NCI-H1048 (cell line): ENCODE data around the gene FAM234A.
"Not testable (repeated sequence)": the region's sequence is repeated elsewhere in the genome, so short reads cannot be mapped to it uniquely, and the experiment has no call there.

Experiments used
- DNase-seq: peaks from one replicate; lab custom pipeline; 2025; lab: John Stamatoyannopoulos, UW

Gene FAM234A

DNA sequence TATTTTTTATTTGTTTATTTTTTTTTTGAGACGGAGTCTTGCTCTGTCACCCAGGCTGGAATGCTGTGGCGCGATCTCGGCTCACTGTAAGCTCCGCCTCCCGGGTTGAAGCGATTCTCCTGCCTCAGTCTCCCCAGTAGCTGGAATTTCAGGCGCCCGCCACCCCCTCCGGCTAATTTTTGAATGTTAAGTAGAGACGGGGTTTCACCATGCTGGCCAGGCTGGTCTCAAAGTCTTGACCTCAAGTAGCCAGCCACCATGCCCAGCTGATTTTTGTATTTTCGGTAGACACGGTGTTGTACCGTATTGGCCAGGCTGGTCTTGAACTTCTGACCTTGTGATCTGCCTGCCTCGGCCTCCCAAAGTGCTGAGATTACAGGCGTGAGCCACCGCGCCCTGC, 4.3 kb upstream of the FAM234A start:
- not testable (repeated sequence) for DNase-seq

DNA sequence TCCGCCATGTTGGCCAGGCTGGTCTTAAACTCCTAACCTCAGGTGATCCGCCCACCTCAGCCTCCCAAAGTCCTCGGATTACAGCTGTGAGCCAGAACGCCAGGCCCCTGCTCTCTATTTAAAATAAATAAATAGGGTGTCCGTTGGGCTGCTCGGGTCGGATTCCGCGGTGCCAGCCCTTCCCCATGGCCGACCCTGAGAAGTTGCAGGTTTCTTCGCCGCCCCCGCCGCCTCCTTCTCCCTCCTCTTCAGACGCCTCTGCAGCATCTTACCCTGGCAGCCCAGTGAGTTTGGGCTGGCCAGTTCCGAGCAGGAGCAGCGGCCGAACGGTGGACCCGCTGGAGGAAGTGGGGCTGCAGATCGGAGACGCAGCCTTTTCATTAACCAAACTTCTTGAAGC, 3.7 kb upstream of the FAM234A start:
- DNase-seq = no peak

DNA sequence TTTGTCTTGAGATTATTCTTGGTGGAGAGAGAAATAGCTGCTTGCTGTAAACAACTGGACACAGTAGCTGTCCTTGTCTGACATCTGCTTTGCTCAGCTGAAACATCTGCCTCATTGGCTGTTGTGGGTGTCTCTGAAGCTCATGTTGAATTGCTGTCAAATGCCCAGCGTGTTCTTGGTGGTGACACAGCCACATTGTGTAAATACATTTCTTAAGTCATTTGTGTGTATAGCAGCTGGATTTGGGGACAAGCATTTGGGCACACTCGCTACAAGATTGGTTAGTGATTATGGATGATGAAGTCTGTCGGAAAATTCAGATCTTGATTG, 5.3 kb downstream of the FAM234A start:
- no peak for DNase-seq

DNA sequence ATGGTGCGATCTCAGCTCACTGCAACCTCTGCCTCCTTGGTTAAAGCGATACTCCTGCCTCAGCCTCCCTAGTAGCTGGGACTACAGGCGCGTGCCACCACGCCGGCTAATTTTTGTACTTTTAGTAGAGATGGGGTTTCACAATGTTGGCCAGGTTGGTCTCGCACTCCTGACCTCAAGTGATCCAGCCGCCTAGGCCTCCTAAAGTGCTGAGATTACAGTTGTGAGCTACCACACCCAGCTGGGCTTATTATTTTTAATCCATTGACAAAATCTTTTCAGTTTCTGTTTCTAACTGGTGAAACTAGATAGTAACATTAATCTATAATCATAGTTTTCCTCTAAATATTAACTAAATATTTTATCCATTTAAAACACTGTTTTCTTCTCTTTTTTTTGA, 5.9 kb downstream of the FAM234A start:
- no peak for DNase-seq

DNA sequence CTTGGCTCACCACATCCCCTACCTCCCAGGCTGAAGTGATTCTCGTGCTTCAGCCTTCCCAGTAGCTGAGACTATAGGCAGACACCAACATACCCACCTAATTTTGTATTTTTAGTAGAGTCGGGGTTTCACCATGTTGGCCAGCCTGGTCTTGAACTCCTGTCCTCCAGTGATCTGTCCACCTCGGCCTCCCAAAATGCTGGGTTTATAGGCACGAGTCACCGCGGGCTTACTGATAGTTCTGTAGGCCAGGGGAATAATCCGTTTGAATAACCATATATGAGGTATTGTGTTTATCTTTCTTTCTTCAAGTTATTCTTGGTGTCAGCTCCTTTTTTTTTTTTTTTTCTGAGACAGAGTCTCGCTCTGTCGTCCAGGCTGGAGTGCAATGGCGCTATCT, 7.7 kb downstream of the FAM234A start:
- no peak for DNase-seq

DNA sequence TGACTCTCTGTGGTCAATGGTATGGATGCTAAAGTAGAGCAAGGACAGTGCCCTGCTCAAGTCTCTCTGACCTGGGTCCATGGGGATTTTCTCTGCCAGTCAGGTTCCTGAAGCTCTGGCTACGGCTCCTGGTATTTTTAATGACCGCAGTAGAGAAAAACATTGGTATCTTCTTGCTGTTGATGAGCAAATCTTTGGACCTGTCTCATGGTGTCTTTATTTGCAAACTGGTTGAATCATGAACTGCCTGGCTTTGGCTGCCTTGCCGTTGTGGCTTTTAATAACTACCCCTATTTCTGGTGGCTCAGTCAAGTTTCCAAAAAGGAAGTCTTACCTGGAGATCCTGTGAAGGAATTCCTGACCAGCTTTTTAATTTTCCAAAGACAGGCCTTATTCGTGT, 8.7 kb downstream of the FAM234A start:
- no peak for DNase-seq

DNA sequence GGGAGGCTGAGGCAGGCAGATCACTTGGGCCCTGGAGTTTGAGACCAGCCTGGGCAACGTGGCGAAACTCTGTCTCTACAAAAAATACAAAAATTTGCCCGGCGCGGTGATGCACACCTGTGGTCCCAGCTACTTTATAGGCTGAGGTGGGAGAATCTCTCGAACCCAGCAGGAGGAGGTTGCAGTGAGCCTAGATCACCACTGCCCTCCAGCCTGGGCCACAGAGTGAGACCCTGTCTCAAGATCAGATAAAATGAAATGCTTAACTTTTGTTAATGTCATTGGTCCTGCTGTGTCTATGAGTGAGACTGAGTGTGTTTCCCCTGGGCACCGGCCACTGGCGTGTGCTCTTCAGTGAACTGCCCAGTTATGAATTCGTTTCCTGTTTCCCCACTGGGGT, 10.5 kb downstream of the FAM234A start:
- DNase-seq = no peak

DNA sequence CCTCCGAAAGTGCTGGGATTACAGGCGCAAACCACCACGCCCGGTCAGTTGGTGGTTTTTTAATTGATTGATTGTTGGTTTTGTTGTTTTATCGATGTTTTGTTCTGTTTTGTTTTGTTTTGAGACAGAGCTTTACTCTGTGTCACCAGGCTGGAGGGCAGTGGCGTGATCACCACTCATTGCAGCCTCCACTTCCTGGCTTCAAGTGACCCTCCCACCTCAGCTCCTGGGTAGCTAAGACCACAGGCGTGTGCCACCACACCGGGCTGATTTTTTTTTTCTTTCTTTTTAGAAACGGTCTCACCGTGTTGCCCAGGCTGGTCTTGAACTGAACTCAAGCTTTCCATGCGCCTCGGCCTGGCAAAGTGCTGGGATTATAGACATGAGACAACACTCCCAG, 12.4 kb downstream of the FAM234A start:
- DNase-seq = no peak

DNA sequence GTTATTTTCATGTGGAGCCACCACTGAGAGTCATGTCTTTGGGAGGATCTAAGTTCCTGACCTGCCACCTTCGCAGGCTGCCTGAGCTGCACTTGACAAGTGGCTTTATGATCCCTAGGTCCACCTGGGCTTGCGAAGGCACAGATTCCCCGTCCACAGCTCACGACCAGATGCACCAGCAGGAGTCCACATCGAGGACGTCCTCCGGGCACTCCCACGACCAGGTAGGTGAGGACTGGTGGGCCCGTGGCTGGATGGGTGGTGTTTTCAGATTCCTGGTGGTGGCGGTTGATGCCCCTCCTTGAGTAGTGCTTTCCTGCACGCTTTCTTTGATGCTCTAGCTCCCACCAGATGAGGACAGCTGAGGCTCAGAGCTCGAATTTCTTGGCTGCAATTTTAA, 14.8 kb downstream of the FAM234A start:
- no peak for DNase-seq

DNA sequence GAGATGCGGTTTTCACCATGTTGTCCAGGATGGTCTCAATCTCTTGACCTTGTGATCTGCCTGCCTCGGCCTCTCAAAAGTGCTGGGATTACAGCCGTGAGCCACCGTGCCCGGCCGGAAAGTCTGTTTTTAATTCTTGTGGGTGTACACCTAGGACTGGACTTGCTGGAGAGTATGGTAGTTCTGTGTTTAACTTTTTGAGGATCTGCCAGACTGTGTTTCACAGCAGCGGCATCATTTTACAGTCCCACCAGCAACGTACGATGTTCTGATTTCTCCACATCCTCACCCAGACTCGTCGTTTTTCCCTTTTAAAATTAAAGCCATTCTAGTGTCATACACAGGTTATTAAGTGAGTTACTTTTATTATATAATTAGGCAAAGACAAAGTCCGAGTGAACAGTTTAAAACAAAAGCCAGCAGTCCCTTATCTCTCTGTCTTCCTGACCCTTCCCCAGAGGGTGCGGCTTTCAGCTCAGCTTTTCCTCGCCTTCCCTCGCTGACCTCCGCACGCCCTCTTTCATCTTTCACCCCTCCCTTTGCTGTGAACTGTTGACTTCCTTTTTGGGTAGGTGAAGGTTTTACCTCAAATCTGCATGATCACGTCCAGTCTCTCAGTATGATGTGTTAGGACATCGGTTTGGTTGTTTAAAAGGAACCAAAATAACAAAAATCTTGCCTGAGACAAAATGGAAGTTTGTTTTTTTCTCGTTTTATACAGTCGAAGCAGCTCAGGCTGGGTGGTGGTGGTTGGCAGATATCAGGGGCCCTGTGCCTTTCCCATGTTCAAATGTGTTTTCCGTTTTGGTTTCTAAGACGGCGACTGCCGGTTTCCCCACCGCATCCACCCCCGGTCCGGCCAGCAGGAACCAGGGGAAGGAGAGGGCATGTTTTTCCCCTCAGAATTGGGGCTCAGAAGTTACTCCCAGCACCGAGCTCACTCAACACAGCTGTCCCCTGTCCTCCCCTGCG, 18.0 kb downstream of the FAM234A start:
- DNase-seq = no peak

DNA sequence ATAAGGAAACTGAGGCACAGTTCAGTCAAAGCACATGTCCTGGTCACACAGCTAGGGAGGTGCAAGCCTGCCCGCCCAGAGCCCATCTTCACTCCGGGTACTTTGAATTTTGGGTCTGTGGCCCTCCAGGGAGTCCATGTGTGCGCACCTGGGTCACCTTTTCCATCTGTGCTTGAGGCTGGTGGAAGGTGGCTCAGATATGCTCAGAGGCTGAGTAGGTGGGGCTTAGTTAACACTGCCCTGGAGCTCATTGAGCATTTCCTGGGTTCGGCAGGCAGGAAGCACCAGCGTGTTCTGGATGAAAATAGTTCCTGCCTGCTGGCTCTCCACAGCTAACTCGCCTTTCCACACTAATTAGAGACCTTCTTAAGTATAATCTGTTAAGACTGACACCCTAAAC, 19.2 kb downstream of the FAM234A start:
- DNase-seq = no peak

DNA sequence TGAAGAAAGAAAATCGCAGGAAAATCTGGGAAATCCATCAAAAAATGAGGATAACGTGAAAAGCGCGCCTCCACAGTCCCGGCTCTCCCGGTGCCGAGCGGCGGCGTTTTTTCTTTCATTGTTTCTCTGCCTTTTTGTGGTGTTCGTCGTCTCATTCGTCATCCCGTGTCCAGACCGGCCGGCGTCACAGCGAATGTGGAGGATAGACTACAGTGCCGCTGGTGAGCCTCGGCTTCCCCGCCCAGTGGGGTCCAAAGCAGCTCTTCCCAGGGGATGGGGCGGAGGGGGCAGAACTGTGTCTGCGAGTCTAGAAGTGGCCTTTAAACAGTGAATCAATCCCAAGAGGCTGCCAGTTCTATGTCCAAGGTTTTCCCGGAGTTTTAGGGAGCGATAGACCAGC, 19.8 kb downstream of the FAM234A start:
- no peak for DNase-seq

DNA sequence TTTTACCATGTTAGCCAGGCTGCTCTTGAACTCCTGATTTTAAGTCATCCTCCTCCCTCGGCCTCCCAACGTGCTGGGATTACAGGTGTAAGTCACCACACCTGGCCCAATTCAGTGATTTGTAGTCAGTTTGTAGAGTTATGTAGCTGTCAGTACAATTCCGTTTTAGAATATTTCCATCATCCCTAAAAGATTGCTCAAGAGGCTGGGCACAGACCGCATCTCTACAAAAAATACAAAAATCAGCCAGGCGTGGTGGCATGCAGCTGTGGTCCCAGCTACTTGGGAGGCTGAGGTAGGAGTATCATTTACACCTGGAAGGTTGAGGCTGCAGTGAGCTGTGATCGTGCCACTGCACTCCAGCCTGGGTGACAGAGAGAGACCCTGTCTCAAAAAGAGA, 20.6 kb downstream of the FAM234A start:
- no peak for DNase-seq

DNA sequence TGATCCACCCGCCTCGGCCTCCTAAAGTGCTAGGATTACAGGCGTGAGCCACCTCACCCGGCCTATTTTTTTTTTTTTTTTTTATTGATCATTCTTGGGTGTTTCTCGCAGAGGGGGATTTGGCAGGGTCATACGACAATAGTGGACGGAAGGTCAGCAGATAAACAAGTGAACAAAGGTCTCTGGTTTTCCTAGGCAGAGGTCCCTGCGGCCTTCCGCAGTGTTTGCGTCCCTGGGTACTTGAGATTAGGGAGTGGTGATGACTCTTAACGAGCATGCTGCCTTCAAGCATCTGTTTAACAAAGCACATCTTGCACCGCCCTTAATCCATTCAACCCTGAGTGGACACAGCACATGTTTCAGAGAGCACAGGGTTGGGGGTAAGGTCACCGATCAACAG, 23.5 kb downstream of the FAM234A start:
- DNase-seq = not testable (repeated sequence)

DNA sequence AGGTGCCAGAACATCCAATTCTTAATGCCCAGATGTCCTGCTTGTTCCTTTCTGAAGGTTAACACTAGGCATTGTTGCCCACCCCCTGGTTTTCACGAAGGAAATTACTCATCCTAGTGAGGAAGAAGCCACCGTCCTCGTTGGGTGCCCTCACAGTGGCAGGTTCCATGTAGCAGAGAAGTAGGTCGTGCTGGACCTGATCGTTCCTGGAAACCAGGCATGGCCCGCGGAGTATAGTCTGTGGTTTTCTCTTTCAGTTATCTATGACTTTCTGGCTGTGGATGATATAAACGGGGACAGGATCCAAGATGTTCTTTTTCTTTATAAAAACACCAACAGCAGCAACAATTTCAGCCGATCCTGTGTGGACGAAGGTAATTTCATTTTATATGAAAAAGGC, 24.6 kb downstream of the FAM234A start:
- DNase-seq = no peak

DNA sequence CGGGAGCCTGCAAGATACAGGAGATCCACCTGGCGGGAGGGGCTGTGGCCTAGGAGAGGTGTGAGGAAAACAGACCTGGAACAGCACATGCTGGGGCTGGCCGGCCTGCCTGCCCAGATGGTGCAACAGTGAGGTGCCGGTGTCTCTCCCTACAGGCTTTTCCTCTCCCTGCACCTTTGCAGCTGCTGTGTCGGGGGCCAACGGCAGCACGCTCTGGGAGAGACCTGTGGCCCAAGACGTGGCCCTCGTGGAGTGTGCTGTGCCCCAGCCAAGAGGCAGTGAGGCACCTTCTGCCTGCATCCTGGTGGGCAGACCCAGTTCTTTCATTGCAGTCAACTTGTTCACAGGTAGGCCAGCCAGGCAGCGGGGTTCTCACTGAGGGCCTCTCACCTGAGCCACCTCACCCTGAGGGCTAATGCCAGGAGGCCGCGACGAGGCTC, 25.2 kb downstream of the FAM234A start:
- no peak for DNase-seq

DNA sequence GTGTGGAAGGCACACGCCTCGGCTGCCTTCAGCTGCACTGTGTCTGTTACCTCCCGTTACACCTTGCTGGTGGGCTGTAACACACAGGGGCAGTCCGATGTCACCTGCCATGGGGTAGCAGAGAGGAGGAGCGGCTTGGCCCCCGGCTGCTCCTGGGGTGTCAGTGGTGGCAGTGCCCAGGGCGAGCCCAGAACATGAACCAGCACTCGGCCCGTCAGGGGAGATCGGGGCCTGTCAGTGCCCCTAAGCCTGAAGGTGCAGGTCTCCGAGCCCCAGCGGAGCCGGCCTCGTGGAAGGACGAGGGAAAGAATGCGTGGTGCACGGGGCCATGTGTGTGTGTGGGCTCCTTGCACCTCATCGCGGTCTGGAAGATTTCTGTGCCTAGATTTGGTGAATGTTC, 25.7 kb downstream of the FAM234A start:
- DNase-seq = no peak

DNA sequence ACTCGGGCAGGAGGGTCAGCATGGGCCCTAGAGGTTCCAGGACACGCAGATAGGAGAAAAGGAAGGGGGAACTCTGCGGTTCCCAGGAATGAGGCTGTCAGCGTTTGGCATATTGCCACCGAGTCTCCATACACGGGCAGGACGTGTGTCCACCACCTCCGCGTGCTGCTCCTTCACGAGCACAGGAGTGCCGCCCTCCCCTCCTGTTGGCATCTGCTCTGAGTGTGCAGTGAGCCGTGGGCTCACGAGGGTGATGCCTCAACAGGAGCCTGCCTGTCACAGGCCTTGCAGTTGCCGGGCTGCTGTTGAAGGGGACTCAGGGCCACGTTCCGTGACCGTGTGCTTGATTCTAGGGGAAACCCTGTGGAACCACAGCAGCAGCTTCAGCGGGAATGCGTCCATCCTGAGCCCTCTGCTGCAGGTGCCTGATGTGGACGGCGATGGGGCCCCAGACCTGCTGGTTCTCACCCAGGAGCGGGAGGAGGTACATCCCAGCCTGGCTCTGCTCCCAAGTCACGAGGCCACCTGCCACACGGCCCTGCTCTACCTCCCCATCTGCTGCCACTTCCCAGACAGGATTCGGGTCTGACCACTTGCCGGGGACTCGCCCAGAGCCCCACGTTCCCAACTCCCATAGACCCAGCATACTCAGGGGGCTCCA, 26.5 kb downstream of the FAM234A start:
- DNase-seq = no peak

DNA sequence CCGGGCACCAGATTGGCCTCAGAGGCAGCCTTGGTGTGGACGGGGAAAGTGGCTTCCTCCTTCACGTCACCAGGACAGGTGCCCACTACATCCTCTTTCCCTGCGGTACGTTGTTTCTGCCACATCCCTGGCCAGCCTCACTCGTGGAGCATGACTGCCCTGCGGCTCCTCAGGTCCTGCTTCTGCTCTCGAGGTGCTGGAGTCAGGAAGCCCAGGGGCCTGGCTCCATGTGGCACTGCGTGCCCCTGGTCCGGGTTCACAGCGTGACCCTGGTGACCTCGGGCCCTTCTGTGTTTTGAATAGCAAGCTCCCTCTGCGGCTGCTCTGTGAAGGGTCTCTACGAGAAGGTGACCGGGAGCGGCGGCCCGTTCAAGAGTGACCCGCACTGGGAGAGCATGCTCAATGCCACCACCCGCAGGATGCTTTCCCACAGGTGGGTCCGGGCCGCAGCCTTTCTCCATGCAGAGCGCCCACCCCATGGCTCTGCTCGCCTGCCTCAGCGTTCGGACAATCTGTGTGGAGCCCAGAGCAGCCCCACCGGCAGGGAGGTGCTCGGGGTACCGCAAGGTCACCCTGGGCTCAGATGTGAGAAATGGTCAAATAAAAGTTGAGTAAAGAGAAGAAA, 27.6 kb downstream of the FAM234A start:
- DNase-seq = no peak

DNA sequence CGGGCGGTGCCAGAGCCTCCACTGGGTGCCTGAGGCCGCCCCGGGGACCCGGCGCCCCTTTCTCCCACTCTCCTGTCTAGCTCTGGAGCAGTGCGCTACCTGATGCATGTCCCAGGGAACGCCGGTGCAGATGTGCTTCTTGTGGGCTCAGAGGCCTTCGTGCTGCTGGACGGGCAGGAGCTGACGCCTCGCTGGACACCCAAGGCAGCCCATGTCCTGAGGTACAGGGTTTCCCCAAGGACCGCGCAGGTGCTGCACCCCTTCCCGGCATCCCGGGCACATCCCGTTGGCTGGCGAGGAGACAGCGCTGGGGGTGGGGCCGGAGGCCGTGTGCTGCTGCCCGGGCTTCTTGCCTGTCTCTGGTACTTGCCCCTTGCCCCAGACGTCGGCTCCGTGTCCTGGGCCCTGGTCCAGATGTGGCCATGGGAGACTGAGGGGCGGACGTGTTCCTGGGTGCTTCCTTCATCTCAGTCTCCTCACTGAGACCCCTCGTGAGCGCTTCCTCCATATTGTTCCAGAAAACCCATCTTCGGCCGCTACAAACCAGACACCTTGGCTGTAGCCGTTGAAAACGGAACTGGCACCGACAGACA, 28.7 kb downstream of the FAM234A start:
- no peak for DNase-seq

DNA sequence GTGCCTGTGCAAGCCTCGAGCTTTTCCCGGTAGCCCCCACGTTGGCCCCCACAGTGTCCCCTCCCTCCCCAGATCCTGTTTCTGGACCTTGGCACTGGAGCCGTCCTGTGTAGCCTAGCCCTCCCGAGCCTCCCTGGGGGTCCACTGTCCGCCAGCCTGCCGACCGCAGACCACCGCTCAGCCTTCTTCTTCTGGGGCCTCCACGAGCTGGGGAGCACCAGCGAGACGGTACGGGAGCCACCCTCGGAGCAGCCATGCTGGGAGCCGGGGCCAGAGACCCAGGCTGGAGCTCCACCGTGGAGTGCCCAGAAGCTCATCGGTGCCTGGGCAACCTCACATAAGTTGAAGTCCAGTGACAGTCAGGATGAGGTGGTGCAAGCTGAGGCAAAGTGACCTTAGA, 29.3 kb downstream of the FAM234A start:
- no peak for DNase-seq

DNA sequence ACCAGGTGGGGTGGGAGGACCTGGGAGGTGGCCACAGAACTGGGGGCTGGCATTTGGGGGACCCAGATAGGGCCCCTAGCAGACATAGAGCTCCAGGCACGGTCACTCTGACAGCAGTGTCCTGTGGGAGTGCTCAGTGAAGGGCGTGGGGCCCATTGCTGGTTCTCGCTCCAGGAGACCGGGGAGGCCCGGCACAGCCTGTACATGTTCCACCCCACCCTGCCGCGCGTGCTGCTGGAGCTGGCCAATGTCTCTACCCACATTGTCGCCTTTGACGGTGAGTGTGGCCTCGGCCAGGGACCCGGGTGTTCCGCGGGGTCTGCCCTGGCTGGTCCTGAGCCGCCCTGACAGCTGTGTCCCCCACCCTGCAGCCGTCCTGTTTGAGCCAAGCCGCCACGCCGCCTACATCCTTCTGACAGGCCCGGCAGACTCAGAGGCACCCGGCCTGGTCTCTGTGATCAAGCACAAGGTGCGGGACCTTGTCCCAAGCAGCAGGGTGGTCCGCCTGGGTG, 29.9 kb downstream of the FAM234A start:
- DNase-seq = no peak
